Coronary artery (tissue), 2 donors: ENCODE results near the gene LMO1.

Experiments used
- DNase-seq: peaks from one replicate; pipeline ENCODE4 v3.0.0-alpha.2; 2017; ENCODE audit warnings: low spot score
- H3K27ac ChIP-seq, 2 donors: fragments of 200-600 bp; sonication (generic); one replicate each; pipeline ENCODE4 v1.5.1; 2016 to 2019
- H3K4me3 ChIP-seq: fragments of 200-600 bp; sonication (generic); 2 replicates; pipeline ENCODE4 v1.5.1; 2016; ENCODE audit warnings: mild to moderate bottlenecking, moderate library complexity
- CTCF ChIP-seq: fragments of 200-600 bp; sonication (generic); IDR thresholded peaks from one replicate; pipeline ENCODE4 v1.5.1; 2019; ENCODE audit warnings: antibody characterized with exemption

Gene LMO1

GRCh38 chr11:8220261-8221045 is 43.2 kb downstream of the LMO1 start:
- no peak overlapping the region for H3K27ac ChIP-seq
- no peak for TF ChIP-seq CTCF

DNA sequence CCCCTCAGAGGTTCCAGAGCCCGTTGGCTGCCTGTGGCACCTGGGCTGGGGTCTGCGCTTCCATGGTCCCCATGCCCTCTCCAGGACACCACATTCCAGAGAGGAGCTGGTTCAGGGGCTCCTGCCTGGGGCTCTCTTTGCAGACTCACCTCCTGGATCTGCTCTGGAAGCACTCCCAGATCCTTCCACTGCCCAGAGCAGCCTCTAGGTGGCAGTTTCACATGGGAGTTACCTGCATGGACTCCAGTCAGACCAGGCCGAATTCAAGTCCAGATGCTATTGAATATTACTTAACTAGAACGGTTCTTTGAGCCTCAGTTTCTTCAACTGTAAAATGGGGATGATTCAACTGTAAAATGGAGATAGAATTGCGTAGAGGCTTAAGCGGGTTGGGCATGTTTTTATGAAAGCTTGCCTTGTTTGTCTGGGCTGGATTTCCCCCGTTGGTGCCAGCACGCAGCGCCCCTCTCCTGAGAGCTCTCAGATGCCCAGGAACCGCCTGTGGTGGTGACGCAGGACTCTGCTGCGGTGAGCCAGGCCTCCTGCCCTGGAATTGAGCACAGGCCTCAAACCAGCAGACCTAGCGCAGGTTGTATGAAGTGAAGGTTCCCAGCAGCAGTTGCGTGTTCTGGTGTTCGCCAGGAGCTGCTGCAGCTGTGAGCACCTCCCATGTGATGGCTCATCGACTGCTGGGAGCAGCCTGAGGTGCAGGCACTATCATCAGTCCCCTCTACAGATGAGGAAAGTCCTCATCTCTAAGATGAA is 44.2 kb downstream of the LMO1 start:
- Histone ChIP-seq H3K4me3 (no peak overlapping the region), H3K27ac (no peak overlapping the region)
- no peak for DNase-seq
- peak; percentile 64 for TF ChIP-seq CTCF

More at GRCh38 chr11:8220261-8221045, 43.2 kb downstream of the LMO1 start:
- DNase-seq = no peak
- H3K4me3 ChIP-seq = no peak overlapping the region

DNA sequence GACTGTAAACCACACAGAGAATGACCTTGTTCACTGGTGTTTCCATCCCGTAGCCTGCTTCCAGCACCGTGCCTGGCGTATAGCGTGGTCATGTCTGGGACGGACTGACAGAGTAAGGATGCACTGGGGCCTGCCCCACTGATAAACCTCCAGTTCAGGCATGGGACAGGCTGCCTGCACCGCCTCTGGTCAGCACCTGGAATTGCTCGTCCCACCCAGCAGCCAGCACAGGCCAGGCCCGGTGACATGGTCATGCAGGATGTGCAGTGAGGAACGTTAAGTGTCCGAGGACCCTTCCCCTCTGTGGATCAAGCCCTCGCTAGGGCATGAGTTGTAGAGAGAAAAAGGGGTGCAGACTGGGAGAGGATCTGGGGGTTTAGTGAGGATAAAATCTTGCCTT is 44.8 kb downstream of the LMO1 start:
- no peak for DNase-seq
- Histone ChIP-seq H3K27ac (no peak overlapping the region), H3K4me3 (no peak overlapping the region)
- TF ChIP-seq CTCF = no peak

GRCh38 chr11:8218409-8218808 is 45.3 kb downstream of the LMO1 start:
- no peak overlapping the region for H3K27ac ChIP-seq
- no peak for DNase-seq
- no peak overlapping the region for H3K4me3 ChIP-seq
- no peak for TF ChIP-seq CTCF

GRCh38 chr11:8217926-8218325 is 45.8 kb downstream of the LMO1 start:
- no peak for DNase-seq
- TF ChIP-seq CTCF = no peak
- Histone ChIP-seq H3K27ac (no peak overlapping the region), H3K4me3 (no peak overlapping the region)

GRCh38 chr11:8217136-8217535 is 46.5 kb downstream of the LMO1 start:
- DNase-seq = no peak
- Histone ChIP-seq H3K27ac (no peak overlapping the region), H3K4me3 (no peak overlapping the region)
- TF ChIP-seq CTCF = no peak
